GM19025 (cell line): ENCODE results near the gene ABLIM1.

ENCODE experiments used
- ATAC-seq: cut with Tn5 transposase; IDR thresholded peaks from one replicate; pipeline ENCODE4 v1.9.1; 2021; ENCODE audit warnings: mild to moderate bottlenecking, low read depth, moderate library complexity; ENCODE audit not compliant: unreplicated experiment

The ABLIM1 gene

GRCh38 chr10:114525368-114525949 lies 132.6 kb downstream of the ABLIM1 start:
- no peak for ATAC-seq

- no peak for ATAC-seq
Measured at GRCh38 chr10:114523876-114524275, 134.2 kb downstream of the ABLIM1 start.

GRCh38 chr10:114521255-114521654 lies 136.8 kb downstream of the ABLIM1 start:
- ATAC-seq: no peak

GRCh38 chr10:114520453-114520852 lies 137.6 kb downstream of the ABLIM1 start:
- no peak for ATAC-seq

- ATAC-seq: no peak
Measured at GRCh38 chr10:114519756-114520293, 138.2 kb downstream of the ABLIM1 start.

DNA sequence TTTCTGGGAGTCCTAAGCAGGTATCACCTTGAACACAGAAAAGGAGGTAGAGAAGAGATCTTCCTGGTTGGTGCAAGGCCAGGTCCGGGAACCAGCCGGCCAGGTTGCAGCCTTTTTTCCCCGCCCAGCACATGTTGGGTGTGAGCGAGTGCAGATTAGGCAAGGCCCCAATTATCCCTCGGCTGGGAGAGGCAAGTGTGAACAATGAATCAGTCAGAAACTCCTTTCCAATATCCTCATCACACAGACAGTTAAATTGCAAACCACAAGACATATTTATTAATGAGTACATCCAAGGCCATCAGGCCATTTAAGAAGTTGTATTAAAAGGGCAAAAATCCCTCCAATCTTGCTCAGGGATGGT lies 138.8 kb downstream of the ABLIM1 start:
- ATAC-seq: no peak

- no peak for ATAC-seq
Measured at GRCh38 chr10:114518401-114519305, 139.4 kb downstream of the ABLIM1 start.

DNA sequence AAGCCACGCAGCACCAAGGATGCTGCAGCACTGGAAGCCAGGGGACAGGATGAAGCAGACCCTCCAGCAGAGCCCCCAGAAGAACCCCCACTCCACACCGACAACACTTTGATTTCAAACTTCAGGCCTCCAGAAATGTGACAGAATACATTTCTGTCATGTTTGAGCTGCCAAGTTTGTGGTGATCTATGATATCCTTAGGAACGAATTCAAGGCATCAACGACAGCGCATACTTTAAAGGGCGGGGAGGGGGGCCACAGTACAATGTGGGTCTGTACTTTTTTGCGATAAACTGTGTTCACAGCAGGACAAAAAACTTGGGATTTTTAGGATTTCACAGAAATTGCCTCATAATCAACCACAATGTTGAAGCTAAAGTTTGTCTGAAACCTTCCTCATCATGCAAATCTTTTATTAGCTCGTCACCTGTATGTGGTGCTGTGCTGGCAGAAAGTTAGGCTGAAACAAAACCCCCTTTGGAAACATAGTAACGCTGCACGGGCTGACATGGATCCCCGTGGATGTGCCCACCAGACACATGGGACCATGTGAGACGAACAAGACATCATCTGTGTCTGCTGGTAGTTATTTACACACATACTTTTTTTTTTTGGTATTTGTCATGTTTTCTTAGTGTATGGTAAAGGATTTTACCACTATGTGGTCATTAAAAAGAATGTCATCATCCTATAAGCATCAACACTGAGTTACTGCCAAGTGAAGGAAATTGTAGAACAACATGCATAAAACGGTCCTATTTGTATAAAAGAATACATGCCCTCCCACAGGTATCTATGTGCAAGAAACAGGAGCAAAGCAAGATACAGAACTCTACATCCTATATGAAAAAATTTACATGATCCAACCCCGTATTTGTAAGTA lies 140.5 kb downstream of the ABLIM1 start:
- ATAC-seq: no peak

GRCh38 chr10:114516356-114516755 lies 141.7 kb downstream of the ABLIM1 start:
- ATAC-seq: no peak

DNA sequence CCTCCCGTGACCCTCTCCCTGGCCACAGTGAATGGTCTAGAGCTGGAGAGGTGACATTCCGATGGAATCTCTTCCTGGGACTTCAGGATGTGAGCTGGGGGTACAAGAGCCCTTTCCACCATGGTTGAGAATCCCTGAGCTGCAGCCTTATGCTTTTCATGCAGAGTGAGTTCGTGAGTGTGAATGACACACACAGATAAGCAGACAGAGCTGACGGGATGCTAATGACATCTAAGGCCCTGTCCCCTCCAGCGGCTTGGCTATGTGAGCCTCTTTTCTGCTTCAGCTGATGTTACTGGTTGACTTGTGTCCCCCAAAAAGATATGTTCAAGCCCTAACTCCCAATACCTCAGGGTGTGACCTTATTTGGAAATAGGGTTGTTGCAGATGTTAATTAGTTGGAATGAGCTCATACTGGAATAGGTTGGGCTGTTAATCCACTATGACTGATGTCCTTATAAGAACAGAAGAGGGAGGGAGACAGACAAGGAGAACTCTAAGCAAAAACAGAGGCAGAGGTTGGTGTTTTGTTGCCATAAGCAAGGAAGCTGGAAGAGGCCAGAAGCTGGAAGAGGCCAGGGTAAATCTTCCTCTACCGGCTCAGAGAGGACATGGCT lies 142.7 kb downstream of the ABLIM1 start:
- ATAC-seq: no peak

GRCh38 chr10:114513381-114513792 lies 144.7 kb downstream of the ABLIM1 start:
- no peak for ATAC-seq

GRCh38 chr10:114511881-114512280 lies 146.2 kb downstream of the ABLIM1 start:
- ATAC-seq: no peak

DNA sequence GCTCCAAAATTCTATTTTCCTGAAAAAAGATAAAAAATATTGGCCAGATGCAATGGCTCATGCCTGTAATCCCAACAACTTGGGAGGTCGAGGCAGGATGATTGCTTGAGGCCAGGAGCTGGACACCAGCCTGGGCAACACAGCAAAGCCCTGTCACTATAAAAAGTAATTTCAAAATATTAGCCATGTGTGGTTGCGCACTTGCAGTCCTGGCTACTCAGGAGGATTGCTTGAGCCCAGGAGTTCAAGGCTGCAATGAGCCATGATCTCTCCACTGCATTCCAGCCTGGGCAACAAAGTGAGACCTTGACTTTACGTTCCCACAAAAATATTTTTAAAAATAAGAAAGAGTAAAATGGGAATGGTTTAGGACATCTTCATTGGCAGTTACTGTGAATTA lies 149.7 kb downstream of the ABLIM1 start:
- no peak for ATAC-seq

DNA sequence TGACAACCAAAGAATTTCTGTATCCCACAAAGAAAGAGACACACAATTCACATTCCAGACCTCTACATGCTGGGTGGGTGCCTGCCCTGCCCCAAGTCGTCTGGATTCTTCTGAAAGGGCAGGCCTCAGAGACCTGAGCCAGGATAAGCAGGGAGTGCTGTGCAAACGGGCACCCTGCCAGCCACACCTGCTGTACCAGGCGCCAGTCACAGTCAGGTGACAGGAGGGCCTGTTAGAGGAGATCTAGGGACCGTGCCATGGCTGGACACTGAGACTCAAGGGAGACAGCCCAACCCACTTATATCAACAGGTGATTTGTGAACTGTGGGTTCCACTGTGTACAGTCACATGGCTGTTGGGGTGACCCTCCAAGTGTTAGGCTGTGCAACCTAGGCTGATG lies 150.6 kb downstream of the ABLIM1 start:
- no peak for ATAC-seq

DNA sequence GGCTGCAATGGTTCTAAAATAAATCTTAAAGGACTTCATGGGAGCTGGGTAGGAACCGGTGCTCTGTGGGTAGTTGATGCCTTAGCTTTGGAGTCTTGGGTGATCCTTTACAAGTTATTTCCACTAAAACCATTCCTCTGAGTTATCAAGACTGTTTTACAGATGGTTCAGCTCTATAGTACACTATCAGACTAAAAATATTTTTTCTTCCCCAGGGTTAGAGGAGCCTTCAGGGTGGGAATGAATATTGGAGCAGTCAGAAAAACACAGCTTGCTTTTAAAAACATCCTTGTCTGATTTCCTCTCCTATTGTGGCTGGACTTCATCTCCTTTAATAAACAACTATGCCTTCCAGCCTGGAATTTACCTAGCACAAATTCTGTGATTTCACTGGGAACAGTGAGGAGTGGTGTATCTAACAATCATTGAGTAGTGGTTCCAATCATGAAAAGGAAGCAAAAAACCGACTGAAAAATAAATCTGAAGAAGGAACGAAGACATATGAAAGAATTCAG lies 151.1 kb downstream of the ABLIM1 start:
- no peak for ATAC-seq

GRCh38 chr10:114504769-114505579 lies 153.1 kb downstream of the ABLIM1 start:
- no peak for ATAC-seq

DNA sequence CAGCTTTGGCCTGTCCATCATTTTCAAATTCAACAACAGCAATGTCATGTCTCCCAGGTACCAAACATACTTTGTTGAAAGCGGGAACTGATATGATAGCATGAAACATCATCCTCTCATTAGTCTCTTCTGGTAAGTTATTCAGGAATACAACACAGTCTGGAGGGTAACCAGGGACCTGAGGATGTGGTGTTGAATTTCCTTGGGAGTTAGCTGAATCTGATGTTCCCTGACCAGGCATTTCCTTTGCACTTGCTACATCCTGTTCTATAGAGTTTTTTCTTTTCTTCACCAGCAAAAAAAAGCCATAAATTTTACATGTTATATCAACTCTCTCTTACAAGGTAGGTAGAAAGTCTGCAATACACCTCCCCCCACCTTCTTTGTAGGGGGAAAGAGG lies 156.0 kb downstream of the ABLIM1 start:
- no peak for ATAC-seq

DNA sequence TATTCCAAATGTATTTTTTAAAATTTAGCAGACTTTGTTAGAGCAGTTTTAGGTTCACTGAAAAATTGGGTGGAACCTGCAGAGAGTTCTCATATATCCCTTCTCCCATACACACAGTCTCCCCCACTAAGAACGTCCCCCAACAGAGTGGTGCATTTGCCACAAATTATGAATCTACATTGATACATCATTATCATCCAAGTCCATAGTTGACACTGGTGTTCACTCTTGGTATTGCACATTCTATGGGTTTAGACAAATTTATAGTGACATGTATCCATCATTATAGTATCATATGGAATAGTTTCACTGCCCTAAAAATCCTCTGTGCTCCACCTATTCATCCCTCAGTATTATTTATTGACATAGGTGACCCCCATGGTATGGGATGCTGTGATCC lies 156.4 kb downstream of the ABLIM1 start:
- ATAC-seq: no peak

GRCh38 chr10:114500643-114501042 lies 157.4 kb downstream of the ABLIM1 start:
- no peak for ATAC-seq
